Osteocyte (in vitro differentiated cells): ENCODE data around the gene DLG2. TPM values are rescaled to one million over a fixed set of nuclear protein-coding genes. Genes with fewer than 3 reads are reported as not detected.

Source experiments
- DNase-seq: peaks from one replicate; pipeline ENCODE4 v3.0.0; 2021; ENCODE audit warnings: mixed read lengths; ENCODE audit not compliant: unreplicated experiment; ENCODE audit errors: extremely low spot score
- H3K27ac Mint-ChIP-seq: one replicate; pipeline ENCODE4 v1.8.0; 2021; ENCODE audit warnings: mild to moderate bottlenecking, mixed read lengths; ENCODE audit not compliant: unreplicated experiment
- H3K27me3 Mint-ChIP-seq: one replicate; pipeline ENCODE4 v1.8.0; 2021; ENCODE audit warnings: mixed read lengths; ENCODE audit not compliant: unreplicated experiment
- H3K36me3 Mint-ChIP-seq: one replicate; pipeline ENCODE4 v1.8.0; 2021; ENCODE audit warnings: mixed read lengths; ENCODE audit not compliant: unreplicated experiment
- H3K4me1 Mint-ChIP-seq: one replicate; pipeline ENCODE4 v1.8.0; 2021; ENCODE audit warnings: mixed read lengths; ENCODE audit not compliant: unreplicated experiment
- H3K4me3 Mint-ChIP-seq: one replicate; pipeline ENCODE4 v1.8.0; 2021; ENCODE audit warnings: mild to moderate bottlenecking, moderate library complexity, mixed read lengths; ENCODE audit not compliant: unreplicated experiment
- H3K9me3 Mint-ChIP-seq: one replicate; pipeline ENCODE4 v1.8.0; 2021; ENCODE audit warnings: mixed read lengths; ENCODE audit not compliant: unreplicated experiment
- CTCF ChIP-seq: fragments of 200-600 bp; sonication (generic); IDR thresholded peaks from 2 replicates; pipeline ENCODE4 v1.5.0; 2021; ENCODE audit warnings: antibody characterized with exemption, mild to moderate bottlenecking, moderate library complexity
- total RNA-seq: library from RNA; stranded (reverse); gene quantifications from 2 replicates; pipeline ENCODE4 v1.2.1, GENCODE V29; 2021

DLG2 gene
- total RNA-seq, 1 donor from 2014 or later, result 2.1 TPM

- H3K27me3 Mint-ChIP-seq, result peaks cover 3% of the 10 kb centered on the region
- no peaks in the 10 kb centered on the region for H3K9me3 Mint-ChIP-seq
Observed at GRCh38 chr11:83617671-83618070, 2009.5 kb downstream of the DLG2 start.

GRCh38 chr11:83613767-83614121, 2013.4 kb downstream of the DLG2 start:
- Mint-ChIP-seq H3K4me1 (no peaks in the 10 kb centered on the region), H3K36me3 (no peaks in the 10 kb centered on the region), H3K4me3 (no peak overlapping the region), H3K9me3 (no peaks in the 10 kb centered on the region), H3K27me3 (peaks cover 9% of the 10 kb centered on the region), H3K27ac (no peak overlapping the region)
- no peak for TF ChIP-seq CTCF
- DNase-seq, result no peak

More at GRCh38 chr11:83617671-83618070, 2009.5 kb downstream of the DLG2 start:
- DNase-seq, result no peak
- Mint-ChIP-seq H3K36me3 (no peaks in the 10 kb centered on the region), H3K4me3 (no peak overlapping the region), H3K4me1 (no peaks in the 10 kb centered on the region), H3K27ac (no peak overlapping the region)
- TF ChIP-seq CTCF, result no peak

GRCh38 chr11:83612891-83613766, 2014.0 kb downstream of the DLG2 start:
- H3K4me3 Mint-ChIP-seq, result no peak overlapping the region
- H3K4me1 Mint-ChIP-seq, result no peaks in the 10 kb centered on the region
- DNase-seq, result no peak
- peaks cover 9% of the 10 kb centered on the region for H3K27me3 Mint-ChIP-seq
- H3K36me3 Mint-ChIP-seq, result no peaks in the 10 kb centered on the region
- H3K9me3 Mint-ChIP-seq, result no peaks in the 10 kb centered on the region
- no peak overlapping the region for H3K27ac Mint-ChIP-seq
- no peak for TF ChIP-seq CTCF

GRCh38 chr11:83611600-83611999, 2015.5 kb downstream of the DLG2 start:
- Mint-ChIP-seq H3K27ac (no peak overlapping the region), H3K27me3 (peaks cover 9% of the 10 kb centered on the region), H3K36me3 (no peaks in the 10 kb centered on the region), H3K9me3 (no peaks in the 10 kb centered on the region), H3K4me1 (no peaks in the 10 kb centered on the region), H3K4me3 (no peak overlapping the region)
- no peak for DNase-seq
- no peak for TF ChIP-seq CTCF

- Mint-ChIP-seq H3K4me1 (no peaks in the 10 kb centered on the region), H3K4me3 (no peak overlapping the region), H3K27ac (no peak overlapping the region), H3K27me3 (peaks cover 9% of the 10 kb centered on the region), H3K9me3 (no peaks in the 10 kb centered on the region), H3K36me3 (no peaks in the 10 kb centered on the region)
- TF ChIP-seq CTCF, result no peak
- no peak for DNase-seq
Observed at GRCh38 chr11:83611031-83611430, 2016.1 kb downstream of the DLG2 start.
